ENCODE measurements around the gene CERS6.

GRCh38 chr2:168521053-168521741 lies 65.1 kb downstream of the CERS6 start:
- peak; percentile 84 for TF ChIP-seq GATA2 (IDR thresholded peaks at IDR 0.05; ENCODE audit: low read depth, low read length)
- peak; percentile 52; the same call in 1 of the 2 replicates for TF ChIP-seq GATA3 (IDR thresholded peaks at IDR 0.05; ENCODE audit: low read depth, low read length)
